ENCODE measurements around the gene FBLN2. TPM values are rescaled to one million over a fixed set of nuclear protein-coding genes. Genes with fewer than 3 reads are reported as not detected.

FBLN2 gene
- total RNA-seq, 3 donors from 2014 or later (not counting 1 experiment from before 2014, with no cell fraction given), result 0.61 to 2.7 (median 1.6) TPM

- no peaks in the 10 kb centered on the region for H3K27me3 ChIP-seq (ENCODE audit: control insufficient read depth, insufficient read depth, low read length)
- WGBS (ENCODE audit: insufficient coverage), result 72% methylated on average over 4 of the region's 4 CpGs
- H3K36me3 ChIP-seq (ENCODE audit: control insufficient read depth, insufficient read depth, low read length), result no peaks in the 10 kb centered on the region
- intact Hi-C loops (cut with micrococcal nuclease), result no loop called here
- Mint-ChIP-seq H3K4me3 (no peak overlapping the region), H3K27me3 (ENCODE audit: low read depth in 2 of 2) (no peaks in the 10 kb centered on the region), H3K36me3 (no peaks in the 10 kb centered on the region), H3K27ac (no peak overlapping the region), H3K4me1 (no peaks in the 10 kb centered on the region), H3K9me3 (no peaks in the 10 kb centered on the region)
- no peaks in the 10 kb centered on the region for H3K9me3 ChIP-seq (ENCODE audit: control insufficient read depth, insufficient read depth, low read length)
- no peaks in the 10 kb centered on the region for H3K4me1 ChIP-seq (ENCODE audit: control insufficient read depth, insufficient read depth, low read length)
- DNase-seq (no peak), ATAC-seq (no peak)
- no peak for TF ChIP-seq CTCF (IDR thresholded peaks at IDR 0.05)
- H3K4me3 ChIP-seq (ENCODE audit: low read length), result no peak overlapping the region
- H3K27ac ChIP-seq (ENCODE audit: low read length), result no peak overlapping the region
These were observed 42.2 kb upstream of the FBLN2 start for GRCh38 chr3:13506680-13507079.

DNA sequence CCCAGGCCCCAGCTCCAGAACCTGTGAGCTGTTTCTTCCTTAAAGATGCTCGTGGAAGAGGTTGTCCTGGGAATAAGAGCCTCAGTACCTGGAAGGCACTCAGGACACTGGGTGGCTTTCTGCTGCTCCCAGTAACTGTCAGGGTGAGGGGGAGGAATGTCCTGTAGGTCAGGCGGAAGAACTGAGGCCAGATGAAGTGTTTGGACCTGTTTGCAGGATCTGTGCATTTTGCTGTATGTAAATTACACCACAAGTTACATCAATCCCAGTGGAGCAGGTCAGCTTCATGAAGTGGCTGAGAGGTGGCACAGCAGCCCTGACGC, 41.7 kb upstream of the FBLN2 start:
- no peak for ATAC-seq

GRCh38 chr3:13507570-13508339, 41.2 kb upstream of the FBLN2 start:
- Mint-ChIP-seq H3K27ac (no peak overlapping the region), H3K4me3 (no peak overlapping the region), H3K36me3 (no peaks in the 10 kb centered on the region), H3K27me3 (ENCODE audit: low read depth in 2 of 2) (no peaks in the 10 kb centered on the region), H3K4me1 (no peaks in the 10 kb centered on the region), H3K9me3 (no peaks in the 10 kb centered on the region)
- H3K4me1 ChIP-seq (ENCODE audit: control insufficient read depth, insufficient read depth, low read length), result no peaks in the 10 kb centered on the region
- WGBS (ENCODE audit: insufficient coverage), result 60% methylated on average over 20 of the region's 20 CpGs
- H3K4me3 ChIP-seq (ENCODE audit: low read length), result no peak overlapping the region
- intact Hi-C loops (cut with micrococcal nuclease), result no loop called here
- H3K9me3 ChIP-seq (ENCODE audit: control insufficient read depth, insufficient read depth, low read length), result no peaks in the 10 kb centered on the region
- no peak for TF ChIP-seq CTCF (IDR thresholded peaks at IDR 0.05)
- H3K36me3 ChIP-seq (ENCODE audit: control insufficient read depth, insufficient read depth, low read length), result no peaks in the 10 kb centered on the region
- H3K27me3 ChIP-seq (ENCODE audit: control insufficient read depth, insufficient read depth, low read length), result no peaks in the 10 kb centered on the region
- H3K27ac ChIP-seq (ENCODE audit: low read length), result no peak overlapping the region
- DNase-seq (no peak), ATAC-seq (no peak)

More for the DNA sequence above, 41.7 kb upstream of the FBLN2 start:
- WGBS (ENCODE audit: insufficient coverage), result 86% methylated on average over 3 of the region's 3 CpGs
- Mint-ChIP-seq H3K4me1 (no peaks in the 10 kb centered on the region), H3K27me3 (ENCODE audit: low read depth in 2 of 2) (no peaks in the 10 kb centered on the region), H3K9me3 (no peaks in the 10 kb centered on the region), H3K4me3 (no peak overlapping the region), H3K27ac (no peak overlapping the region), H3K36me3 (no peaks in the 10 kb centered on the region)
- no peak for DNase-seq
- Histone ChIP-seq H3K4me1 (ENCODE audit: control insufficient read depth, insufficient read depth, low read length) (no peaks in the 10 kb centered on the region), H3K27me3 (ENCODE audit: control insufficient read depth, insufficient read depth, low read length) (no peaks in the 10 kb centered on the region), H3K36me3 (ENCODE audit: control insufficient read depth, insufficient read depth, low read length) (no peaks in the 10 kb centered on the region), H3K9me3 (ENCODE audit: control insufficient read depth, insufficient read depth, low read length) (no peaks in the 10 kb centered on the region), H3K27ac (ENCODE audit: low read length) (no peak overlapping the region), H3K4me3 (ENCODE audit: low read length) (no peak overlapping the region)
- TF ChIP-seq CTCF (IDR thresholded peaks at IDR 0.05), result no peak
- intact Hi-C loops (cut with micrococcal nuclease), result no loop called here

GRCh38 chr3:13508496-13508895, 40.4 kb upstream of the FBLN2 start:
- no peaks in the 10 kb centered on the region for H3K36me3 ChIP-seq (ENCODE audit: control insufficient read depth, insufficient read depth, low read length)
- no peaks in the 10 kb centered on the region for H3K27me3 Mint-ChIP-seq (ENCODE audit: low read depth in 2 of 2)
- no peak overlapping the region for H3K27ac Mint-ChIP-seq
- no peaks in the 10 kb centered on the region for H3K36me3 Mint-ChIP-seq
- 92% methylated on average over 8 of the region's 8 CpGs for WGBS (ENCODE audit: insufficient coverage)
- H3K4me1 ChIP-seq (ENCODE audit: control insufficient read depth, insufficient read depth, low read length), result no peaks in the 10 kb centered on the region
- intact Hi-C loops (cut with micrococcal nuclease), result no loop called here
- H3K4me1 Mint-ChIP-seq, result no peaks in the 10 kb centered on the region
- no peak for TF ChIP-seq CTCF (IDR thresholded peaks at IDR 0.05)
- no peaks in the 10 kb centered on the region for H3K27me3 ChIP-seq (ENCODE audit: control insufficient read depth, insufficient read depth, low read length)
- H3K9me3 Mint-ChIP-seq, result no peaks in the 10 kb centered on the region
- no peaks in the 10 kb centered on the region for H3K9me3 ChIP-seq (ENCODE audit: control insufficient read depth, insufficient read depth, low read length)
- no peak for ATAC-seq
- no peak overlapping the region for H3K4me3 Mint-ChIP-seq
- no peak overlapping the region for H3K27ac ChIP-seq (ENCODE audit: low read length)
- H3K4me3 ChIP-seq (ENCODE audit: low read length), result no peak overlapping the region
- no peak for DNase-seq
